PC-3 (cell line): ENCODE measurements around the gene SLC44A1. TPM values are rescaled to one million over a fixed set of nuclear protein-coding genes. Genes with fewer than 3 reads are reported as not detected.
A peak's percentile ranks its signal among the peaks of the same experiment; 100 is the strongest.

Experiments used
- ATAC-seq: fragments of 200-7000 bp; cut with Tn5 transposase; 2 replicates; pipeline ENCODE4 v1.9.1; 2020; ENCODE audit warnings: mild to moderate bottlenecking, moderate library complexity
- BruUV-seq: library from RNA; stranded (reverse); fragments of 400-500 nt; replicated peaks from 2 replicates; lab custom pipeline; 2021; lab: Mats Ljungman, UMichigan
- CTCF ChIA-PET: fragments of 300-600 bp; sonication (Branson Sonifier 250); formaldehyde crosslinking; loops from one replicate; lab custom pipeline; 2022; ENCODE audit warnings: antibody characterized with exemption; lab: Charles Lee
- POLR2A ChIA-PET: fragments of 300-600 bp; sonication (Branson Sonifier 250); formaldehyde crosslinking; loops from one replicate; lab custom pipeline; 2022; ENCODE audit warnings: antibody characterized with exemption; ENCODE audit not compliant: unreplicated experiment; lab: Charles Lee
- DNase-seq: peaks from one replicate; pipeline ENCODE4 v3.0.0-alpha.2; 2015
- H2AFZ ChIP-seq: fragments of 300-600 bp; sonication (generic); 2 replicates; pipeline ENCODE4 v1.6.0; 2016; ENCODE audit warnings: antibody characterized with exemption, low read length
- H3F3A ChIP-seq: fragments of 300-600 bp; sonication (generic); one replicate; pipeline ENCODE4 v1.6.0; 2017; ENCODE audit warnings: antibody characterized with exemption, low read length, control low read depth, mild to moderate bottlenecking; ENCODE audit not compliant: unreplicated experiment
- H3K27ac ChIP-seq: fragments of 300-600 bp; sonication (generic); 2 replicates; pipeline ENCODE4 v1.5.1; 2016; ENCODE audit warnings: mild to moderate bottlenecking, low read length
- H3K27me3 ChIP-seq: fragments of 300-600 bp; sonication (generic); 2 replicates; pipeline ENCODE4 v1.6.1; 2016; ENCODE audit warnings: low read length, mixed read lengths
- H3K36me3 ChIP-seq: fragments of 300-600 bp; sonication (generic); 2 replicates; pipeline ENCODE4 v1.6.1; 2016; ENCODE audit warnings: low read depth, mixed run types, low read length, mixed read lengths
- H3K4me1 ChIP-seq: fragments of 300-600 bp; sonication (generic); 2 replicates; pipeline ENCODE4 v1.5.1; 2016; ENCODE audit warnings: low read length; ENCODE audit not compliant: insufficient read depth
- H3K4me2 ChIP-seq: fragments of 300-600 bp; sonication (generic); 2 replicates; pipeline ENCODE4 v1.6.0; 2016; ENCODE audit warnings: low read length
- H3K4me3 ChIP-seq: fragments of 300-600 bp; sonication (generic); 2 replicates; pipeline ENCODE4 v1.5.1; 2016; ENCODE audit warnings: mild to moderate bottlenecking, low read length, mixed read lengths
- H3K79me2 ChIP-seq: fragments of 300-600 bp; sonication (generic); 2 replicates; pipeline ENCODE4 v1.6.1; 2017; ENCODE audit warnings: low read length, mixed read lengths
- H3K9ac ChIP-seq: fragments of 300-600 bp; sonication (generic); 2 replicates; pipeline ENCODE4 v1.6.0; 2016; ENCODE audit warnings: mild to moderate bottlenecking, low read length
- H3K9me2 ChIP-seq: fragments of 300-600 bp; sonication (generic); replicated peaks from 2 replicates; pipeline ENCODE4 v1.6.1; 2016; ENCODE audit warnings: mixed run types, low read length, mixed read lengths
- H3K9me3 ChIP-seq: fragments of 300-600 bp; sonication (generic); 2 replicates; pipeline ENCODE4 v1.6.1; 2016; ENCODE audit warnings: low read length, mixed read lengths
- H4K20me1 ChIP-seq: fragments of 300-600 bp; sonication (generic); 2 replicates; pipeline ENCODE4 v1.6.1; 2016; ENCODE audit warnings: low read length, mixed read lengths
- EZH2 ChIP-seq: fragments of 300-600 bp; sonication (generic); IDR thresholded peaks from one replicate; pipeline ENCODE4 v1.6.1; 2017; ENCODE audit warnings: antibody characterized with exemption, mild to moderate bottlenecking, low read length; ENCODE audit not compliant: unreplicated experiment
- EZH2phosphoT487 ChIP-seq: fragments of 300-600 bp; sonication (generic); IDR thresholded peaks from 2 replicates; pipeline ENCODE4 v1.6.1; 2018; ENCODE audit warnings: mild to moderate bottlenecking, antibody characterized with exemption, low read length, borderline replicate concordance
- intact Hi-C: fragments of 100-400 bp; cut with micrococcal nuclease; formaldehyde crosslinking; loops from 2 replicates; pipeline ENCODE4 v1.9.0; 2023
- total RNA-seq: library from RNA; depleted of rRNA; stranded (reverse); fragments of >200 nt; gene quantifications from 2 replicates; pipeline ENCODE4 v1.2.3, GENCODE V29; 2014
- TF ChIP-seq, protein P1 (sequence below): fragments of 300-600 bp; sonication (generic); conservative IDR thresholded peaks from 2 replicates; pipeline ENCODE4 v1.5.1; 2017; ENCODE audit warnings: antibody characterized with exemption, low read depth, mild to moderate bottlenecking, low read length

Gene SLC44A1
- total RNA-seq, 1 experiment from 2014 or later, result 16.1 TPM

GRCh38 chr9:105399117-105399516, 154.7 kb downstream of the SLC44A1 start:
- ChIA-PET POLR2A (no interaction called here), CTCF (no interaction called here)
- intact Hi-C loops, result no loop called here

DNA sequence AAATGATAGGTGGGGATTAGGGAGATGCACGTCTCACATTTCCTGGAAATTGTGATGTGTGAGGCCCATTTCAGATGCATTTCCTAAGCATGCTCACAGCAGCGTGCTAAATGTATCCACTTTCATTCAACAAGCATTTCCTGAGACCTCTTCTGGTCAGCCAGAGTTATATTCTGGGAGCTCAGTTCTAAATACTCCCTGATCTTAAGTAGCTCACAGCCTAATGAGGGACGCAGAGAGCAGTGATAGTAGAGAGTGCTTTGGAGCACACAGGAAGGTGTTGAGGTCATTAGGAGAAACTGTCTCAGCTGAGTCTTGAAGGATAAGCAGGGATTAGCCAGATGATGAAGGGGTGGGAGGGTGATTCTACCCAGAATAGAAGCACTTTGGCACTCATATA, 157.2 kb downstream of the SLC44A1 start:
- H3K9me3 ChIP-seq, result no peaks in the 10 kb centered on the region
- no peaks in the 10 kb centered on the region for H3K27me3 ChIP-seq
- H3K79me2 ChIP-seq, result no peaks in the 10 kb centered on the region
- DNase-seq (no peak), ATAC-seq (peak; percentile 56)
- H4K20me1 ChIP-seq, result no peaks in the 10 kb centered on the region
- no peak overlapping the region for H3K4me2 ChIP-seq
- no peaks in the 10 kb centered on the region for H3F3A ChIP-seq
- intact Hi-C loops, result loop anchor here (10.0 kb wide), 1 partner anchor 67 kb away; no protein-coding TSS in a partner anchor
- no TSS peak for BruUV-seq
- H3K9ac ChIP-seq, result no peak overlapping the region
- H3K9me2 ChIP-seq, result no peaks in the 10 kb centered on the region
- ChIA-PET POLR2A (no interaction called here), CTCF (no interaction called here)
- no peaks in the 10 kb centered on the region for H3K4me1 ChIP-seq
- H3K4me3 ChIP-seq, result no peak overlapping the region
- H3K27ac ChIP-seq, result no peak overlapping the region
- H3K36me3 ChIP-seq, result no peaks in the 10 kb centered on the region
- H2AFZ ChIP-seq, result no peak overlapping the region
- TF ChIP-seq EZH2 (no peak), EZH2phosphoT487 (no peak)
- TF ChIP-seq, protein P1, sequence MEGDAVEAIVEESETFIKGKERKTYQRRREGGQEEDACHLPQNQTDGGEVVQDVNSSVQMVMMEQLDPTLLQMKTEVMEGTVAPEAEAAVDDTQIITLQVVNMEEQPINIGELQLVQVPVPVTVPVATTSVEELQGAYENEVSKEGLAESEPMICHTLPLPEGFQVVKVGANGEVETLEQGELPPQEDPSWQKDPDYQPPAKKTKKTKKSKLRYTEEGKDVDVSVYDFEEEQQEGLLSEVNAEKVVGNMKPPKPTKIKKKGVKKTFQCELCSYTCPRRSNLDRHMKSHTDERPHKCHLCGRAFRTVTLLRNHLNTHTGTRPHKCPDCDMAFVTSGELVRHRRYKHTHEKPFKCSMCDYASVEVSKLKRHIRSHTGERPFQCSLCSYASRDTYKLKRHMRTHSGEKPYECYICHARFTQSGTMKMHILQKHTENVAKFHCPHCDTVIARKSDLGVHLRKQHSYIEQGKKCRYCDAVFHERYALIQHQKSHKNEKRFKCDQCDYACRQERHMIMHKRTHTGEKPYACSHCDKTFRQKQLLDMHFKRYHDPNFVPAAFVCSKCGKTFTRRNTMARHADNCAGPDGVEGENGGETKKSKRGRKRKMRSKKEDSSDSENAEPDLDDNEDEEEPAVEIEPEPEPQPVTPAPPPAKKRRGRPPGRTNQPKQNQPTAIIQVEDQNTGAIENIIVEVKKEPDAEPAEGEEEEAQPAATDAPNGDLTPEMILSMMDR, result no peak; the same call in 1 of the 2 replicates

More at GRCh38 chr9:105399117-105399516, 154.7 kb downstream of the SLC44A1 start:
- ATAC-seq (no peak), DNase-seq (no peak)
- H3K4me3 ChIP-seq, result no peak overlapping the region
- no peaks in the 10 kb centered on the region for H3K36me3 ChIP-seq
- no peaks in the 10 kb centered on the region for H3K4me1 ChIP-seq
- H3K9ac ChIP-seq, result no peak overlapping the region
- no peak overlapping the region for H3K4me2 ChIP-seq
- BruUV-seq, result no TSS peak
- TF ChIP-seq EZH2phosphoT487 (no peak), EZH2 (no peak)
- TF ChIP-seq, protein P1, result no peak
- no peaks in the 10 kb centered on the region for H3K27me3 ChIP-seq
- H2AFZ ChIP-seq, result no peak overlapping the region
- no peaks in the 10 kb centered on the region for H4K20me1 ChIP-seq
- H3F3A ChIP-seq, result no peaks in the 10 kb centered on the region
- no peaks in the 10 kb centered on the region for H3K9me3 ChIP-seq
- H3K79me2 ChIP-seq, result no peaks in the 10 kb centered on the region
- no peaks in the 10 kb centered on the region for H3K9me2 ChIP-seq
- no peak overlapping the region for H3K27ac ChIP-seq

- Histone ChIP-seq H3K4me2 (no peak overlapping the region), H3K36me3 (no peaks in the 10 kb centered on the region), H3K9me2 (no peaks in the 10 kb centered on the region), H3F3A (no peaks in the 10 kb centered on the region), H3K4me1 (no peaks in the 10 kb centered on the region), H3K27me3 (no peaks in the 10 kb centered on the region), H4K20me1 (no peaks in the 10 kb centered on the region), H2AFZ (no peak overlapping the region), H3K9me3 (no peaks in the 10 kb centered on the region), H3K9ac (no peak overlapping the region), H3K79me2 (no peaks in the 10 kb centered on the region), H3K4me3 (no peak overlapping the region), H3K27ac (no peak overlapping the region)
- intact Hi-C loops, result loop anchor here (10.0 kb wide), 1 partner anchor 69 kb away; no protein-coding TSS in a partner anchor
- no TSS peak for BruUV-seq
- POLR2A ChIA-PET, result no interaction called here
- CTCF ChIA-PET, result no interaction called here
- DNase-seq, result no peak
- ATAC-seq, result no peak
- TF ChIP-seq, protein P1, result no peak
- TF ChIP-seq EZH2phosphoT487, result no peak
- TF ChIP-seq EZH2, result no peak
These were observed 159.2 kb downstream of the SLC44A1 start for GRCh38 chr9:105403552-105404248.
